ENCODE measurements around the gene C1orf116. TPM values are rescaled to one million over a fixed set of nuclear protein-coding genes. Genes with fewer than 3 reads are reported as not detected.
A peak's percentile ranks its signal among the peaks of the same experiment; 100 is the strongest.

Gene C1orf116
- polyA plus RNA-seq, 2 of the 4 experiments (the other 2 are of a cell fraction): 2.0 to 3.2 TPM

- TF ChIP-seq MAFK (IDR thresholded peaks at IDR 0.05; ENCODE audit: partially characterized antibody): no peak
- no peak for TF ChIP-seq ZFP36 (IDR thresholded peaks at IDR 0.05; ENCODE audit: borderline replicate concordance, partially characterized antibody)
Measured at GRCh38 chr1:207034208-207034607, 1.7 kb upstream of the C1orf116 start (continued).

GRCh38 chr1:207033302-207033701 is 746 bp upstream of the C1orf116 start:
- peak overlapping the region; percentile 86 to 89; a peak in 4 of 6 replicates for H3K27ac ChIP-seq
- no peaks in the 10 kb centered on the region for H3K9me3 ChIP-seq
- H3K4me2 ChIP-seq: peak overlapping the region; percentile 77; the same call in 2 of the 3 replicates
- WGBS (ENCODE audit: missing lambda C conversion rate): 74% methylated on average over 2 of the region's 2 CpGs
- DNase-seq (ENCODE audit: low read depth in 1 of 2, low spot score in 1 of 2) (no peak), FAIRE-seq (no peak), ATAC-seq (no peak)
- POLR2A ChIA-PET: interaction anchor here (1.0 kb wide), 2 partner anchors 8 to 20 kb away, joined by 3 read pairs; partner anchors contain the start of gene PFKFB2
- H3K4me1 ChIP-seq: peaks cover 68% of the 10 kb centered on the region
- no peak overlapping the region for H3K4me3 ChIP-seq
- CTCF ChIA-PET: interaction anchor here (0.8 to 5.8 kb wide), 11 partner anchors 8 to 466 kb away, joined by 3 to 40 read pairs (median 5); partner anchors contain the start of gene YOD1
- no peak for TF ChIP-seq NR3C1 (IDR thresholded peaks at IDR 0.05)
- TF ChIP-seq RARB (CRISPR knock-in tag; IDR thresholded peaks at IDR 0.05): no peak

GRCh38 chr1:207031632-207032264 is 808 bp downstream of the C1orf116 start:
- 16% methylated on average over 7 of the region's 7 CpGs for WGBS (ENCODE audit: missing lambda C conversion rate)
- POLR2A ChIA-PET: interaction anchor here (0.8 kb wide), 1 partner anchor 12 kb away, joined by 3 read pairs; no protein-coding TSS in a partner anchor
- CTCF ChIA-PET: interaction anchor here (0.8 to 5.8 kb wide), 11 partner anchors 8 to 305 kb away, joined by 3 to 40 read pairs (median 4); partner anchors contain the start of gene YOD1
- peak overlapping the region; percentile 77 for H3K4me2 ChIP-seq
- no peak for FAIRE-seq
- peak overlapping the region; percentile 86 to 89 for H3K27ac ChIP-seq
- DNase-seq (ENCODE audit: low read depth in 1 of 2, low spot score in 1 of 2): no peak
- peaks cover 84% of the 10 kb centered on the region for H3K4me1 ChIP-seq
- H3K4me3 ChIP-seq: peak overlapping the region; percentile 33
- ATAC-seq: no peak
- no peaks in the 10 kb centered on the region for H3K9me3 ChIP-seq
- TF ChIP-seq FOSL2 (IDR thresholded peaks at IDR 0.05) (no peak), FOSL2 (CRISPR knock-in tag; IDR thresholded peaks at IDR 0.05) (no peak), MAFK (IDR thresholded peaks at IDR 0.05; ENCODE audit: partially characterized antibody) (no peak), HMGXB4 (CRISPR knock-in tag; IDR thresholded peaks at IDR 0.05; ENCODE audit: borderline replicate concordance) (no peak), HEYL (CRISPR knock-in tag; IDR thresholded peaks at IDR 0.05) (no peak), POLR2A (IDR thresholded peaks at IDR 0.05; ENCODE audit: low read length) (no peak), ZC3H11A (IDR thresholded peaks at IDR 0.05) (no peak), NPAS2 (CRISPR knock-in tag; IDR thresholded peaks at IDR 0.05; ENCODE audit: borderline replicate concordance) (no peak), SREBF2 (IDR thresholded peaks at IDR 0.05) (no peak), ZNF302 (CRISPR knock-in tag; IDR thresholded peaks at IDR 0.05) (no peak), GATA3 (IDR thresholded peaks at IDR 0.05; ENCODE audit: borderline replicate concordance) (no peak), HOXB5 (CRISPR knock-in tag; IDR thresholded peaks at IDR 0.05) (no peak), RNF2 (IDR thresholded peaks at IDR 0.05; ENCODE audit: borderline replicate concordance, low read depth) (no peak), BCL3 (IDR thresholded peaks at IDR 0.05) (no peak), RCOR1 (IDR thresholded peaks at IDR 0.05; ENCODE audit: low read depth, low read length) (no peak), ELK1 (IDR thresholded peaks at IDR 0.05; ENCODE audit: low read depth, low read length) (no peak), ATOH8 (CRISPR knock-in tag; IDR thresholded peaks at IDR 0.05; ENCODE audit: low read depth) (no peak), MAZ (IDR thresholded peaks at IDR 0.05; ENCODE audit: borderline replicate concordance, low read depth, low read length) (no peak), RARB (CRISPR knock-in tag; IDR thresholded peaks at IDR 0.05) (no peak), RAD21 (conservative IDR thresholded peaks at IDR 0.05 in 1 of 2, IDR thresholded peaks at IDR 0.05 in 1 of 2) (no peak)

All from A549 (cell line).